ENCODE data around the gene GBP3. TPM values are rescaled to one million over a fixed set of nuclear protein-coding genes. Genes with fewer than 3 reads are reported as not detected.

The GBP3 gene
- total and polyA plus RNA-seq, 10 of the 15 experiments (the other 5 are each of a cell fraction or from before 2014, with no cell fraction given), result 0.21 to 3.1 (median 1.7) TPM

DNA sequence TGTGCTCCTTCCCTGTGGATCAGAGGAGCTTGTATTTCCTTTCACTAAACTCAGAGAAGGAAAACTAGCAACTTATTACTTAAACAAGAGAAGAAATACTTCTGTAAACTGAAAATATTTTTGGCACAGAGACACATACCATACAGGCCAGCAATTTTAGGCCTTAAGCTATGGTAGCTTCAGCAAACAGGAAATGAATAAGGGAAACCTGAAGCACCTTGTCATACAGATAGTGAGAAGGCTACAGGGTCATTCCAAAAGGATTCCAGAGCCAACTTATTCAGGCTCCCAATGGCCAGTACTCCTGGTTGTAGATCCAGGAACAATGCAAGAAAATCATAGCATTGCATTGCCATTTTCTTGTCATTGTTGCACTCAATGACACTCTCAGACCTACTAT lies 21.2 kb downstream of the GBP3 start:
- peak; percentile 13 for FAIRE-seq
- Histone ChIP-seq H3K9me3 (replicated peaks; ENCODE audit: control insufficient read depth, insufficient read depth, low read length) (no peaks in the 10 kb centered on the region), H3K4me3 (no peak overlapping the region), H3K4me2 (ENCODE audit: control insufficient read depth, insufficient read depth) (no peak overlapping the region), H3K4me1 (ENCODE audit: control insufficient read depth, insufficient read depth, low read length) (no peaks in the 10 kb centered on the region; the same call in 1 of the 2 replicates), H3K36me3 (ENCODE audit: control insufficient read depth in 2 of 2, insufficient read depth in 2 of 2, low read length in 1 of 2) (no peaks in the 10 kb centered on the region), H2AFZ (ENCODE audit: control insufficient read depth, low read depth, low read length) (no peak overlapping the region), H3K9ac (ENCODE audit: control insufficient read depth, insufficient read depth, low read length) (no peak overlapping the region), H3K79me2 (ENCODE audit: control insufficient read depth, insufficient read depth, low read length) (no peaks in the 10 kb centered on the region), H3K27ac (ENCODE audit: control insufficient read depth, insufficient read depth) (no peak overlapping the region), H3K27me3 (replicated peaks in 1 of 2; ENCODE audit: control insufficient read depth in 2 of 2, insufficient read depth in 2 of 2, low read length in 1 of 2) (no peaks in the 10 kb centered on the region), H4K20me1 (ENCODE audit: control insufficient read depth, insufficient read depth) (no peaks in the 10 kb centered on the region; the same call in 1 of the 2 replicates)
- ChIA-PET POLR2A (no interaction called here), SMC1A (ENCODE audit: uncharacterized antibody, unreplicated experiment) (interaction anchor here (1.1 to 3.7 kb wide), 4 partner anchors 11 to 452 kb away, joined by 3 to 18 read pairs (median 9); partner anchors contain the start of gene GBP3), RAD21 (ENCODE audit: unreplicated experiment) (interaction anchor here (0.6 kb wide), 1 partner anchor 16 kb away, joined by 3 read pairs; no protein-coding TSS in a partner anchor), CTCF (interaction anchor here (0.7 to 5.6 kb wide), 4 partner anchors 28 to 481 kb away, joined by 3 to 98 read pairs (median 3); partner anchors contain the start of genes GBP5 and GBP6)
- no peak for ATAC-seq
- DNase-seq (ENCODE audit: low read depth, low spot score), result no peak
- TF ChIP-seq, protein P1, sequence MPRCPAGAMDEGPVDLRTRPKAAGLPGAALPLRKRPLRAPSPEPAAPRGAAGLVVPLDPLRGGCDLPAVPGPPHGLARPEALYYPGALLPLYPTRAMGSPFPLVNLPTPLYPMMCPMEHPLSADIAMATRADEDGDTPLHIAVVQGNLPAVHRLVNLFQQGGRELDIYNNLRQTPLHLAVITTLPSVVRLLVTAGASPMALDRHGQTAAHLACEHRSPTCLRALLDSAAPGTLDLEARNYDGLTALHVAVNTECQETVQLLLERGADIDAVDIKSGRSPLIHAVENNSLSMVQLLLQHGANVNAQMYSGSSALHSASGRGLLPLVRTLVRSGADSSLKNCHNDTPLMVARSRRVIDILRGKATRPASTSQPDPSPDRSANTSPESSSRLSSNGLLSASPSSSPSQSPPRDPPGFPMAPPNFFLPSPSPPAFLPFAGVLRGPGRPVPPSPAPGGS (IDR thresholded peaks at IDR 0.05; ENCODE audit: borderline replicate concordance, insufficient read depth, low read depth, low read length, poor library complexity, severe bottlenecking), result no peak
- TF ChIP-seq, protein P2, sequence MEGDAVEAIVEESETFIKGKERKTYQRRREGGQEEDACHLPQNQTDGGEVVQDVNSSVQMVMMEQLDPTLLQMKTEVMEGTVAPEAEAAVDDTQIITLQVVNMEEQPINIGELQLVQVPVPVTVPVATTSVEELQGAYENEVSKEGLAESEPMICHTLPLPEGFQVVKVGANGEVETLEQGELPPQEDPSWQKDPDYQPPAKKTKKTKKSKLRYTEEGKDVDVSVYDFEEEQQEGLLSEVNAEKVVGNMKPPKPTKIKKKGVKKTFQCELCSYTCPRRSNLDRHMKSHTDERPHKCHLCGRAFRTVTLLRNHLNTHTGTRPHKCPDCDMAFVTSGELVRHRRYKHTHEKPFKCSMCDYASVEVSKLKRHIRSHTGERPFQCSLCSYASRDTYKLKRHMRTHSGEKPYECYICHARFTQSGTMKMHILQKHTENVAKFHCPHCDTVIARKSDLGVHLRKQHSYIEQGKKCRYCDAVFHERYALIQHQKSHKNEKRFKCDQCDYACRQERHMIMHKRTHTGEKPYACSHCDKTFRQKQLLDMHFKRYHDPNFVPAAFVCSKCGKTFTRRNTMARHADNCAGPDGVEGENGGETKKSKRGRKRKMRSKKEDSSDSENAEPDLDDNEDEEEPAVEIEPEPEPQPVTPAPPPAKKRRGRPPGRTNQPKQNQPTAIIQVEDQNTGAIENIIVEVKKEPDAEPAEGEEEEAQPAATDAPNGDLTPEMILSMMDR (IDR thresholded peaks at IDR 0.05 in 2 of 3, conservative IDR thresholded peaks at IDR 0.05 in 1 of 3; ENCODE audit: control insufficient read depth in 2 of 3, extremely low read depth in 1 of 3, insufficient read depth in 1 of 3, low read depth in 3 of 3, low read length in 3 of 3), result no peak
- in situ Hi-C loops (cut with MboI), result no loop called here
- no TSS peak for BruUV-seq (replicated peaks)
- intact Hi-C loops (cut with micrococcal nuclease; ENCODE audit: unreplicated experiment), result no loop called here
